ENCODE data around the gene GLYATL3.

The GLYATL3 gene

DNA sequence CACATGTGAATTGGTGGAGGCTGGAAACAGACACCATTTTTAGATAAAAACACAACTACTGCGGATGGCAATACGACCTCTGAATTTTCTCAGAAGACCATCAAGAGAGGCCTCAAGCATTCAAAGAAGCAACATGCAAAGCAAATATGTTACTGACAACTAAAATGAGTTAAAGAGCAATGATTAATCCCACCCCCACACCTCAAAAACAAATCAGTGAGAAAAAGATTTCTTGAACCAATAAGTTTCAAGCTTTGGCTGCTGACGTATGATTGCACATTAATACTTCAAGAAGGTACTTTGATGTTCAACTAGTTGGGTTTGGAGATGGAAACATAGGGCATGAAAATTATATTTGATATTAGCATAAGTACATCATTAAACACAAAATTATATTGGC is 37.7 kb upstream of the GLYATL3 start:
- peaks cover 29% of the 10 kb centered on the region for H3K79me2 ChIP-seq (ENCODE audit: insufficient read depth, low read depth)
- H3K4me1 ChIP-seq (ENCODE audit: low read depth, poor library complexity, severe bottlenecking), result peaks cover 18% of the 10 kb centered on the region
- no peaks in the 10 kb centered on the region for H3K27me3 ChIP-seq (ENCODE audit: insufficient read depth, low read depth)
- H4K20me1 ChIP-seq (ENCODE audit: insufficient read depth), result no peaks in the 10 kb centered on the region
- no peak overlapping the region for H2AFZ ChIP-seq (ENCODE audit: low read depth)
- H3K9ac ChIP-seq, result no peak overlapping the region
- no peaks in the 10 kb centered on the region for H3K36me3 ChIP-seq (ENCODE audit: insufficient read depth)
- H3K4me2 ChIP-seq, result peak overlapping the region; percentile 45
- H3K4me3 ChIP-seq (IDR thresholded peaks at IDR 0.05; ENCODE audit: insufficient read depth, low read depth, low read length), result no peak overlapping the region
- no peak overlapping the region for H3K27ac ChIP-seq
- TF ChIP-seq CTCF (conservative IDR thresholded peaks at IDR 0.05; ENCODE audit: low read depth, low read length), result no peak

- no peak for TF ChIP-seq CTCF (conservative IDR thresholded peaks at IDR 0.05; ENCODE audit: low read depth, low read length)
- Histone ChIP-seq H2AFZ (ENCODE audit: low read depth) (peak overlapping the region; percentile 63), H3K4me2 (peak overlapping the region; percentile 45), H3K79me2 (ENCODE audit: insufficient read depth, low read depth) (peaks cover 31% of the 10 kb centered on the region), H3K4me3 (IDR thresholded peaks at IDR 0.05; ENCODE audit: insufficient read depth, low read depth, low read length) (no peak overlapping the region), H4K20me1 (ENCODE audit: insufficient read depth) (no peaks in the 10 kb centered on the region), H3K27ac (peak overlapping the region; percentile 55), H3K9ac (peak overlapping the region; percentile 71; the same call in 1 of the 2 replicates), H3K4me1 (ENCODE audit: low read depth, poor library complexity, severe bottlenecking) (peaks cover 18% of the 10 kb centered on the region), H3K27me3 (ENCODE audit: insufficient read depth, low read depth) (no peaks in the 10 kb centered on the region), H3K36me3 (ENCODE audit: insufficient read depth) (no peaks in the 10 kb centered on the region)
Observed at GRCh38 chr6:49462599-49462926, 37.2 kb upstream of the GLYATL3 start.

DNA sequence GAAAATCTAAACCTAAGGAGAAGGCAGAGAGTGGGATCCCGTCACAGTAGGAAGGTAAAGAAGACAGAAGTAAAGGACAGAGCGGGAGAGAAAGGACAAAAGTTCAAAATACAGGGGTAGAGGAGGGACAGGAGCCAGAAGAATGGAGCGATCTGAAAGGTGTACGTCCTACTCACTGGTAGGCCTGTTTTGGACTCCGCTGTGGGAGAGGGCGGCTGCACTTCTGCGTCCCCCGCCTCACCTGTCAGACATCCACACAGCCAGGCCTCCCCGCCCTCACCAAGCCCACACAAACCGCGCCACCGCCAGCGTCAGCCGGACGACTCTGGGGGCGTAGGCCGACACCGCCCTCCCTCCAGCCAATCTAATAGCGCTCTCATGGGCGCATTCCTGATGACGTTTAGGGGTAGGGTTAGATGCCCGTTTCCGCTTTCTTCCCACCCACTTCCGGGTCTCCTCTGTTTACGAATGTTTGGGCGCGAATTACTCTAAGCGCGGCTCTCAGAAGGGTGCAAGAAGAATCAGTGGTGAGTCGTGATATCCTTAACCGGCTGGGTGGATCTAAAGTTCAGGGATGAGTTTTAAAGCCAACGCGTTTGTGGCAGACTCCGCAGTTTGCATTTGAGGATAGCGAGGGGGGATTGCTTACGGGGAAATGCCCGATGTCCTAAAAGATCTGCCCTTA is 36.7 kb upstream of the GLYATL3 start, which contains the start of the genes CENPQ and MMUT:
Gene CENPQ, plus strand, starts transcription at position 444 of the 685 bp plus-strand sequence. CDS start 6,807 bp downstream, outside the sequence.
Gene MMUT, minus strand, starts transcription at position 327 of the 685 bp plus-strand sequence. CDS start 3,787 bp downstream, outside the sequence.
- peak within 1 kb of the TSS; percentile 71; the same call in 1 of the 2 replicates for H3K9ac ChIP-seq
- no peaks in the 10 kb centered on the region for H3K27me3 ChIP-seq (ENCODE audit: insufficient read depth, low read depth)
- peak within 1 kb of the TSS; percentile 82 for H3K4me2 ChIP-seq
- H2AFZ ChIP-seq (ENCODE audit: low read depth), result peak within 1 kb of the TSS; percentile 63
- no peaks in the 10 kb centered on the region for H4K20me1 ChIP-seq (ENCODE audit: insufficient read depth)
- no peak for TF ChIP-seq CTCF (conservative IDR thresholded peaks at IDR 0.05; ENCODE audit: low read depth, low read length)
- peaks cover 18% of the 10 kb centered on the region for H3K4me1 ChIP-seq (ENCODE audit: low read depth, poor library complexity, severe bottlenecking)
- H3K36me3 ChIP-seq (ENCODE audit: insufficient read depth), result no peaks in the 10 kb centered on the region
- peak within 1 kb of the TSS; percentile 55 for H3K27ac ChIP-seq
- H3K79me2 ChIP-seq (ENCODE audit: insufficient read depth, low read depth), result peaks cover 32% of the 10 kb centered on the region
- no peak within 1 kb of the TSS for H3K4me3 ChIP-seq (IDR thresholded peaks at IDR 0.05; ENCODE audit: insufficient read depth, low read depth, low read length)

DNA sequence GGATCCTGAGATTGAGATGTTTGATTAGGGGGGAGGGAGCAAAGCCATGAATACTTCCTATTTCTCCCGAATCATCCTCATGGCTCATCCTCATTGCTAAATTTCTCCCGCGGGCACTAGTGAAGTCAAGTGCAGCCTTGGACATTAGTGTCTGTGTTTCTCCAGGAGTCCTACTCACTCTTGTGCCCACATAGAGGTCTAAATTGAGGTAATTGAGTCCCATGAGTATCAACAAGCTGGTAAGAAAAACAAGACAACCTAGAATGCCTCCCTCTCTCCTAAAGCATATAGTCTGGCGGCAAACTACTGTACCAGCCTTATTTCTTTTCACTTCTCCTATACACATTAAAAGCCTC is 36.1 kb upstream of the GLYATL3 start:
- peaks cover 37% of the 10 kb centered on the region for H3K79me2 ChIP-seq (ENCODE audit: insufficient read depth, low read depth)
- H3K4me1 ChIP-seq (ENCODE audit: low read depth, poor library complexity, severe bottlenecking), result peaks cover 18% of the 10 kb centered on the region
- no peaks in the 10 kb centered on the region for H3K36me3 ChIP-seq (ENCODE audit: insufficient read depth)
- peak overlapping the region; percentile 55; the same call in 1 of the 2 replicates for H3K27ac ChIP-seq
- peak overlapping the region; percentile 63 for H2AFZ ChIP-seq (ENCODE audit: low read depth)
- H3K4me2 ChIP-seq, result peak overlapping the region; percentile 82
- no peaks in the 10 kb centered on the region for H3K27me3 ChIP-seq (ENCODE audit: insufficient read depth, low read depth)
- H3K9ac ChIP-seq, result peak overlapping the region; percentile 71; the same call in 1 of the 2 replicates
- H4K20me1 ChIP-seq (ENCODE audit: insufficient read depth), result no peaks in the 10 kb centered on the region
- no peak for TF ChIP-seq CTCF (conservative IDR thresholded peaks at IDR 0.05; ENCODE audit: low read depth, low read length)
- H3K4me3 ChIP-seq (IDR thresholded peaks at IDR 0.05; ENCODE audit: insufficient read depth, low read depth, low read length), result no peak overlapping the region
